ENCODE results near the gene POLR1H. TPM values are rescaled to one million over a fixed set of nuclear protein-coding genes. Genes with fewer than 3 reads are reported as not detected.

POLR1H gene
- total RNA-seq, 1 experiment from 2014 or later: 42.6 TPM

- intact Hi-C loops (cut with micrococcal nuclease): no loop called here
Measured at GRCh38 chr6:30077218-30077617, 16.2 kb downstream of the POLR1H start.

More at GRCh38 chr6:30077218-30077617, 16.2 kb downstream of the POLR1H start:
- no peak for DNase-seq (ENCODE audit: low read depth, low spot score)
- ChIA-PET RAD21 (ENCODE audit: low non-redundant PET in 1 of 2, low total read pairs in 2 of 2, uncharacterized antibody in 2 of 2, unreplicated experiment in 2 of 2) (no interaction called here), CTCF (no interaction called here), POLR2A (no interaction called here)
- H3K27ac ChIP-seq (ENCODE audit: low read depth, low read length): no peak overlapping the region
- H3K36me3 ChIP-seq (ENCODE audit: control insufficient read depth in 1 of 2, insufficient read depth in 2 of 2, low read length in 2 of 2): no peaks in the 10 kb centered on the region
- no peaks in the 10 kb centered on the region for H4K20me1 ChIP-seq (ENCODE audit: insufficient read depth)
- TF ChIP-seq SRF (IDR thresholded peaks at IDR 0.05; ENCODE audit: low read depth): no peak
- no peak for TF ChIP-seq ELF1 (IDR thresholded peaks at IDR 0.05; ENCODE audit: borderline replicate concordance, low read depth)
- TF ChIP-seq EZH2 (IDR thresholded peaks at IDR 0.05): no peak
- no peak for TF ChIP-seq CBX3 (IDR thresholded peaks at IDR 0.05; ENCODE audit: low read depth)
- TF ChIP-seq REST (IDR thresholded peaks at IDR 0.05; ENCODE audit: low read depth): no peak
- no peak overlapping the region for H2AFZ ChIP-seq (ENCODE audit: low read depth, low read length, poor library complexity, severe bottlenecking)
- ATAC-seq: no peak
- H3K9me3 ChIP-seq (ENCODE audit: control insufficient read depth in 1 of 2, insufficient read depth in 1 of 2, low read depth in 1 of 2, low read length in 2 of 2): no peaks in the 10 kb centered on the region
- no peak overlapping the region for H3K4me2 ChIP-seq (ENCODE audit: low read length)
- BruUV-seq (replicated peaks): no TSS peak
- H3K27me3 ChIP-seq (ENCODE audit: insufficient read depth, low read length): no peaks in the 10 kb centered on the region
- H3K79me2 ChIP-seq (ENCODE audit: insufficient read depth, low read length): no peaks in the 10 kb centered on the region
- H3K9me2 ChIP-seq (ENCODE audit: insufficient read depth): no peaks in the 10 kb centered on the region
- H3K4me1 ChIP-seq (ENCODE audit: control insufficient read depth in 1 of 2, insufficient read depth in 2 of 2, low read length in 2 of 2): peaks cover 11 to 19% of the 10 kb centered on the region in 2 experiments
- no peak overlapping the region for H3K9ac ChIP-seq (ENCODE audit: low read length)
- no peak overlapping the region for H3K4me3 ChIP-seq (replicated peaks in 1 of 2; ENCODE audit: low read depth in 1 of 2, low read length in 2 of 2)

Data from HCT116 (cell line).